HG02840 (cell line): ENCODE measurements around the gene SDF4.

Experiments used
- ATAC-seq: cut with Tn5 transposase; IDR thresholded peaks from one replicate; pipeline ENCODE4 v1.9.1; 2021; ENCODE audit warnings: mild to moderate bottlenecking, moderate library complexity, moderate number of reproducible peaks; ENCODE audit not compliant: unreplicated experiment, low FRiP score

The SDF4 gene

GRCh38 chr1:1168451-1169411 is 63.1 kb downstream of the SDF4 start:
- ATAC-seq: no peak

- ATAC-seq: no peak
Measured at GRCh38 chr1:1167841-1168450, 63.9 kb downstream of the SDF4 start.

- ATAC-seq: no peak
Measured at GRCh38 chr1:1167398-1167821, 64.4 kb downstream of the SDF4 start.
